ENCODE data around the gene ZNF646.

- TF ChIP-seq, protein P1, sequence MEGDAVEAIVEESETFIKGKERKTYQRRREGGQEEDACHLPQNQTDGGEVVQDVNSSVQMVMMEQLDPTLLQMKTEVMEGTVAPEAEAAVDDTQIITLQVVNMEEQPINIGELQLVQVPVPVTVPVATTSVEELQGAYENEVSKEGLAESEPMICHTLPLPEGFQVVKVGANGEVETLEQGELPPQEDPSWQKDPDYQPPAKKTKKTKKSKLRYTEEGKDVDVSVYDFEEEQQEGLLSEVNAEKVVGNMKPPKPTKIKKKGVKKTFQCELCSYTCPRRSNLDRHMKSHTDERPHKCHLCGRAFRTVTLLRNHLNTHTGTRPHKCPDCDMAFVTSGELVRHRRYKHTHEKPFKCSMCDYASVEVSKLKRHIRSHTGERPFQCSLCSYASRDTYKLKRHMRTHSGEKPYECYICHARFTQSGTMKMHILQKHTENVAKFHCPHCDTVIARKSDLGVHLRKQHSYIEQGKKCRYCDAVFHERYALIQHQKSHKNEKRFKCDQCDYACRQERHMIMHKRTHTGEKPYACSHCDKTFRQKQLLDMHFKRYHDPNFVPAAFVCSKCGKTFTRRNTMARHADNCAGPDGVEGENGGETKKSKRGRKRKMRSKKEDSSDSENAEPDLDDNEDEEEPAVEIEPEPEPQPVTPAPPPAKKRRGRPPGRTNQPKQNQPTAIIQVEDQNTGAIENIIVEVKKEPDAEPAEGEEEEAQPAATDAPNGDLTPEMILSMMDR (IDR thresholded peaks at IDR 0.05; ENCODE audit: low read depth, low read length): no peak
- TF ChIP-seq EZH2phosphoT487 (IDR thresholded peaks at IDR 0.05; ENCODE audit: low read depth): no peak
Observed at GRCh38 chr16:31118223-31119155, 44.3 kb downstream of the ZNF646 start.

All from OCI-LY3 (cell line).